Stimulated activated CD4-positive, alpha-beta T cell treated with anti-CD3 and anti-CD28 coated beads, Interleukin-15, amount 100 ng/mL, for 24 hours (primary cell): ENCODE results near the gene RBM23.
A peak's percentile ranks its signal among the peaks of the same experiment; 100 is the strongest.
"Not testable (repeated sequence)": the region's sequence is repeated elsewhere in the genome, so short reads cannot be mapped to it uniquely, and the experiment has no call there.

ENCODE experiments used
- DNase-seq: peaks from one replicate; pipeline ENCODE4 v3.0.0-alpha.2; 2020

RBM23 gene

GRCh38 chr14:22915886-22916521 lies 2.9 kb downstream of the RBM23 start:
- no peak for DNase-seq

GRCh38 chr14:22914836-22915235 lies 4.1 kb downstream of the RBM23 start:
- DNase-seq: not testable (repeated sequence)

- DNase-seq: no peak
These were observed 8.0 kb downstream of the RBM23 start for GRCh38 chr14:22910916-22911315.

- no peak for DNase-seq
These were observed 10.3 kb downstream of the RBM23 start for GRCh38 chr14:22908601-22909000.

- DNase-seq: no peak
These were observed 11.5 kb downstream of the RBM23 start for GRCh38 chr14:22907429-22907828.

- no peak for DNase-seq
These were observed 12.9 kb downstream of the RBM23 start for GRCh38 chr14:22906073-22906472.

GRCh38 chr14:22905627-22906026 lies 13.3 kb downstream of the RBM23 start:
- no peak for DNase-seq

GRCh38 chr14:22903742-22904087 lies 15.2 kb downstream of the RBM23 start:
- no peak for DNase-seq

GRCh38 chr14:22901799-22902198 lies 17.1 kb downstream of the RBM23 start:
- no peak for DNase-seq

GRCh38 chr14:22900081-22900799 lies 18.7 kb downstream of the RBM23 start:
- peak; percentile 38 for DNase-seq

- peak; percentile 31 for DNase-seq
These were observed 20.5 kb downstream of the RBM23 start for GRCh38 chr14:22898302-22899090.

GRCh38 chr14:22897357-22897756 lies 21.6 kb downstream of the RBM23 start:
- no peak for DNase-seq

- no peak for DNase-seq
These were observed 22.2 kb downstream of the RBM23 start for GRCh38 chr14:22896760-22897159.

- no peak for DNase-seq
These were observed 22.6 kb downstream of the RBM23 start for GRCh38 chr14:22896356-22896755.

GRCh38 chr14:22895402-22895801 lies 23.5 kb downstream of the RBM23 start:
- no peak for DNase-seq

- no peak for DNase-seq
These were observed 25.2 kb downstream of the RBM23 start for GRCh38 chr14:22893706-22894105.

GRCh38 chr14:22892488-22892887 lies 26.5 kb downstream of the RBM23 start:
- no peak for DNase-seq

- no peak for DNase-seq
These were observed 28.5 kb downstream of the RBM23 start for GRCh38 chr14:22890416-22890815.

- no peak for DNase-seq
These were observed 30.3 kb downstream of the RBM23 start for GRCh38 chr14:22888662-22889061.

GRCh38 chr14:22887990-22888378 lies 31.0 kb downstream of the RBM23 start:
- peak; percentile 73 for DNase-seq

GRCh38 chr14:22887260-22887989 lies 31.5 kb downstream of the RBM23 start:
- peak; percentile 35 for DNase-seq

- DNase-seq: peak; percentile 79
These were observed 32.3 kb downstream of the RBM23 start for GRCh38 chr14:22886500-22887259.

- no peak for DNase-seq
These were observed 33.0 kb downstream of the RBM23 start for GRCh38 chr14:22885975-22886374.
